HG03025 (cell line): ENCODE data around the gene CACNA2D2.

Experiments used
- ATAC-seq: cut with Tn5 transposase; IDR thresholded peaks from one replicate; pipeline ENCODE4 v1.9.1; 2021; ENCODE audit warnings: mild to moderate bottlenecking, moderate library complexity; ENCODE audit not compliant: unreplicated experiment, low FRiP score

CACNA2D2 gene

GRCh38 chr3:50319894-50320625 lies 183.4 kb downstream of the CACNA2D2 start:
- ATAC-seq = no peak

- no peak for ATAC-seq
Measured at GRCh38 chr3:50319181-50319893, 184.1 kb downstream of the CACNA2D2 start.

GRCh38 chr3:50318615-50319014 lies 184.8 kb downstream of the CACNA2D2 start:
- ATAC-seq = no peak

GRCh38 chr3:50318163-50318562 lies 185.3 kb downstream of the CACNA2D2 start:
- ATAC-seq = no peak

- ATAC-seq = no peak
Measured at GRCh38 chr3:50317300-50317699, 186.1 kb downstream of the CACNA2D2 start.

- ATAC-seq = no peak
Measured at GRCh38 chr3:50316657-50317242, 186.7 kb downstream of the CACNA2D2 start.

GRCh38 chr3:50314816-50315215 lies 188.6 kb downstream of the CACNA2D2 start:
- no peak for ATAC-seq

- ATAC-seq = no peak
Measured at GRCh38 chr3:50314342-50314741, 189.1 kb downstream of the CACNA2D2 start.
